KMS-11 (cell line): ENCODE results near the gene TAS1R3.

ENCODE experiments used
- H2AFZ ChIP-seq: fragments of 200-600 bp; sonication (generic); 2 replicates; pipeline ENCODE4 v1.6.1; 2016; ENCODE audit warnings: antibody characterized with exemption, mixed run types, low read depth
- H3K27ac ChIP-seq: fragments of 200-600 bp; sonication (generic); 2 replicates; pipeline ENCODE4 v1.6.1; 2016; ENCODE audit warnings: mild to moderate bottlenecking, mixed run types
- H3K27me3 ChIP-seq: fragments of 200-600 bp; sonication (generic); 2 replicates; pipeline ENCODE4 v1.6.1; 2017; ENCODE audit warnings: mild to moderate bottlenecking, low read depth, mixed run types, moderate library complexity; ENCODE audit not compliant: insufficient read depth
- H3K36me3 ChIP-seq: fragments of 200-600 bp; sonication (generic); 2 replicates; pipeline ENCODE4 v1.6.1; 2017; ENCODE audit warnings: mild to moderate bottlenecking, mixed run types; ENCODE audit not compliant: insufficient read depth
- H3K4me1 ChIP-seq: fragments of 200-600 bp; sonication (generic); 2 replicates; pipeline ENCODE4 v1.6.1; 2016; ENCODE audit warnings: mild to moderate bottlenecking, low read depth, mixed run types; ENCODE audit not compliant: poor library complexity, severe bottlenecking
- H3K4me2 ChIP-seq: fragments of 200-600 bp; sonication (generic); 2 replicates; pipeline ENCODE4 v1.7.0; 2016; ENCODE audit warnings: mild to moderate bottlenecking, mixed run types
- H3K4me3 ChIP-seq: fragments of 200-600 bp; sonication (generic); IDR thresholded peaks from 2 replicates; pipeline ENCODE4 v1.6.1; 2017; ENCODE audit warnings: low read depth, low read length, mixed read lengths; ENCODE audit not compliant: insufficient read depth
- H3K79me2 ChIP-seq: fragments of 200-600 bp; sonication (generic); 2 replicates; pipeline ENCODE4 v1.6.1; 2016; ENCODE audit warnings: low read depth, mixed run types; ENCODE audit not compliant: insufficient read depth
- H3K9ac ChIP-seq: fragments of 200-600 bp; sonication (generic); 2 replicates; pipeline ENCODE4 v1.6.1; 2016; ENCODE audit warnings: mild to moderate bottlenecking, mixed run types
- H4K20me1 ChIP-seq: fragments of 200-600 bp; sonication (generic); 2 replicates; pipeline ENCODE4 v1.6.1; 2016; ENCODE audit warnings: mild to moderate bottlenecking, mixed run types; ENCODE audit not compliant: insufficient read depth
- TF ChIP-seq, protein P1 (sequence below): fragments of 200-600 bp; sonication (generic); conservative IDR thresholded peaks from 2 replicates; pipeline ENCODE4 v1.6.1; 2017; ENCODE audit warnings: low read depth, mild to moderate bottlenecking, antibody characterized with exemption, low read length, moderate library complexity, mixed read lengths

TAS1R3 gene

DNA sequence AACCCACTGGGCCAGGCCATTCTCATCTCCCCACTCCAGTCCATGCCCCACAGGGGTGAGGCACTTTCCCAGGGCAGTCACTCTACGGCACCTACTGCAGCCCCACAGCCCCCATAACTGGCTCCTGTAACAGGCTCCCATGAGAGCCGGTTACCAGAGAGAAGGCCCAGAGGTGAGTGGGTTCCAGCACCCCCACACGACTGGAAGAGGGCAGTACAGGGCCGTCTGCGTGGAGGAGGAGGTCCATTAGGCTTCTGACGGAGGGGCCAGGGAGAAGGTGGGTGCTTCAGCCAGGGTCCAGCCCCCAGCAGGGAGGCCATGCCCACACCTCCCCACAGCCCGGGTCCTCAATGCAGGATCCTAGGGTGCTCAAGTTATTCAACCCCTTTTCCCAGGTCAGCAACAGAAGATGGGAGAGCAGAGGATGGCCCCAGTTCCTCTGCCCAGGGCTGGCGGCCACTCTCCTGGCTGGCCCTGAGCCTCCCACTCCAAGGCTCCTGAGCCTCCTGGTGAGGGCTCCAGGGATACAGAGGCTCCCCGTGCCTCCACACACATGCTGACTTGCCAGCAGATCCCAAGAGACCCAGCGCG is 24.9 kb upstream of the TAS1R3 start:
- Histone ChIP-seq H3K27ac (peak overlapping the region; percentile 77), H4K20me1 (no peaks in the 10 kb centered on the region), H3K4me1 (peaks cover 17% of the 10 kb centered on the region), H3K4me2 (peak overlapping the region; percentile 78), H3K27me3 (no peaks in the 10 kb centered on the region), H3K36me3 (no peaks in the 10 kb centered on the region), H2AFZ (peak overlapping the region; percentile 42; the same call in 1 of the 2 replicates), H3K4me3 (peak overlapping the region; percentile 69), H3K79me2 (peaks cover 35% of the 10 kb centered on the region), H3K9ac (peak overlapping the region; percentile 59)
- TF ChIP-seq, protein P1, sequence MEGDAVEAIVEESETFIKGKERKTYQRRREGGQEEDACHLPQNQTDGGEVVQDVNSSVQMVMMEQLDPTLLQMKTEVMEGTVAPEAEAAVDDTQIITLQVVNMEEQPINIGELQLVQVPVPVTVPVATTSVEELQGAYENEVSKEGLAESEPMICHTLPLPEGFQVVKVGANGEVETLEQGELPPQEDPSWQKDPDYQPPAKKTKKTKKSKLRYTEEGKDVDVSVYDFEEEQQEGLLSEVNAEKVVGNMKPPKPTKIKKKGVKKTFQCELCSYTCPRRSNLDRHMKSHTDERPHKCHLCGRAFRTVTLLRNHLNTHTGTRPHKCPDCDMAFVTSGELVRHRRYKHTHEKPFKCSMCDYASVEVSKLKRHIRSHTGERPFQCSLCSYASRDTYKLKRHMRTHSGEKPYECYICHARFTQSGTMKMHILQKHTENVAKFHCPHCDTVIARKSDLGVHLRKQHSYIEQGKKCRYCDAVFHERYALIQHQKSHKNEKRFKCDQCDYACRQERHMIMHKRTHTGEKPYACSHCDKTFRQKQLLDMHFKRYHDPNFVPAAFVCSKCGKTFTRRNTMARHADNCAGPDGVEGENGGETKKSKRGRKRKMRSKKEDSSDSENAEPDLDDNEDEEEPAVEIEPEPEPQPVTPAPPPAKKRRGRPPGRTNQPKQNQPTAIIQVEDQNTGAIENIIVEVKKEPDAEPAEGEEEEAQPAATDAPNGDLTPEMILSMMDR = 0 out of 2 replicates have a peak, but pooled peaks have one; percentile 14

DNA sequence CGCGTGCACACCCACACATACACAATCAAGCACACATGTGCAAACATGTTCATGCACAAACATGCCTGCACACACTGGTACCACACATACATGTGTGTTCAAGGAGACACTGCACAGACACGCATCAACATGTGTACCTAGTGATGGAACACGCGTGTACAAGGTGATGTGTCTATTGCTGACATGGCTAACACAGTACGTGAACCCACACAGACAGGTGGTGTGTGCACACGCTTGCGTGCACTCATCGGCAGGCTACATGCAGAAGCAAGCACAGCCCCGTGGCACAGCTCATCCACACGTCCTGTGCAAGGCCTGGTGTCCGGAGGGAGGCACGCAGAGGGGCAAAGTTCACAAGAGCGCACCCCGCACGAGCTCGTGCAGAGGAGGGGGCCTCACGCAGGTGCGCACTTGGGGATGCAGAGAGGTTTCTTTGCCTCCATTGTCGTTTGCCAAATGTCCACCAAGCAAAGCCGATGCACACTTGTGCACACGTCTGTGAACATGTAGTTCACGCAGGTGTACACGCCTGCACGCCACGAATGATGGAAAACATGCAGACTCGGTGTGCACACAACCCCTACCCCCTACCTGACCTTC is 24.3 kb upstream of the TAS1R3 start:
- no peaks in the 10 kb centered on the region for H4K20me1 ChIP-seq
- H3K27ac ChIP-seq = peak overlapping the region; percentile 47; the same call in 1 of the 2 replicates
- peaks cover 17% of the 10 kb centered on the region for H3K4me1 ChIP-seq
- peak overlapping the region; percentile 69 for H3K4me3 ChIP-seq
- no peaks in the 10 kb centered on the region for H3K27me3 ChIP-seq
- peaks cover 35% of the 10 kb centered on the region for H3K79me2 ChIP-seq
- TF ChIP-seq, protein P1 = no peak
- H2AFZ ChIP-seq = no peak overlapping the region; the same call in 1 of the 2 replicates
- peak overlapping the region; percentile 78 for H3K4me2 ChIP-seq
- H3K9ac ChIP-seq = peak overlapping the region; percentile 59
- H3K36me3 ChIP-seq = no peaks in the 10 kb centered on the region

DNA sequence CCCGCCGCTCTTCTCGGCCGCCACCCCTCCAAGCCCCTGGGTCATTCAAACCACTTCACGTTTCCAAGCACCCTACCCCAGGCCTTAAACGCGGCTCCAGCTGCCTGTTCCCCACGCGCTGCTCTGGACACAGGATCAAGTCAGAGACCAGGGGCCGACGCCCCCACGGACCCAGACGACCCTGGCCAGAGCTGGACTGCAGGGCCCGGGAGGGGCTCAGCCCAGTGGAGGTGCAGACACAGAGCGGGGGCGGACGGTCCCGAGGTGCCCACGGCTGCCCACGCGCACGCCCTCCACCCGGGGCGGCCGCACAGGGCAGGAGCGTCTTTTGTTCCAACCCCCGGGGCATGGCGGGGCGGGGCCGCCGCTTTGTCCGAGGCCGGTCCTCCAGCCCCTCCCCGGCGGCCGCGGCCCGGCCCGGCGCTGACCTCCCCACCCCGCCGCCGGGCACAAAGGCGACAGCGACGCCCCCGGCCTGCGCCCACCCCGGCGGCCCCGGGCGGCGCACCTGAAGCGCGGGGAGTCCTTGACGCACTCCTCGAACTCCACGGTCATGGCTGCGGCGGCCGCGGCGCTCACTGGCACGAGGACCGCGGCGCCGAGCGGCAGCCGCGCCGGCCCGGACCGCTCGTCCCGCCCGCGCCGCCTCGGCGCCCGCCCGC is 23.7 kb upstream of the TAS1R3 start:
- H3K36me3 ChIP-seq = no peaks in the 10 kb centered on the region
- H3K4me2 ChIP-seq = peak overlapping the region; percentile 78
- H4K20me1 ChIP-seq = no peaks in the 10 kb centered on the region
- H3K9ac ChIP-seq = peak overlapping the region; percentile 59
- peaks cover 17% of the 10 kb centered on the region for H3K4me1 ChIP-seq
- no peaks in the 10 kb centered on the region for H3K27me3 ChIP-seq
- H3K4me3 ChIP-seq = peak overlapping the region; percentile 34
- TF ChIP-seq, protein P1 = no peak
- H3K27ac ChIP-seq = peak overlapping the region; percentile 47
- H3K79me2 ChIP-seq = peaks cover 35% of the 10 kb centered on the region
- H2AFZ ChIP-seq = peak overlapping the region; percentile 30; the same call in 1 of the 2 replicates

DNA sequence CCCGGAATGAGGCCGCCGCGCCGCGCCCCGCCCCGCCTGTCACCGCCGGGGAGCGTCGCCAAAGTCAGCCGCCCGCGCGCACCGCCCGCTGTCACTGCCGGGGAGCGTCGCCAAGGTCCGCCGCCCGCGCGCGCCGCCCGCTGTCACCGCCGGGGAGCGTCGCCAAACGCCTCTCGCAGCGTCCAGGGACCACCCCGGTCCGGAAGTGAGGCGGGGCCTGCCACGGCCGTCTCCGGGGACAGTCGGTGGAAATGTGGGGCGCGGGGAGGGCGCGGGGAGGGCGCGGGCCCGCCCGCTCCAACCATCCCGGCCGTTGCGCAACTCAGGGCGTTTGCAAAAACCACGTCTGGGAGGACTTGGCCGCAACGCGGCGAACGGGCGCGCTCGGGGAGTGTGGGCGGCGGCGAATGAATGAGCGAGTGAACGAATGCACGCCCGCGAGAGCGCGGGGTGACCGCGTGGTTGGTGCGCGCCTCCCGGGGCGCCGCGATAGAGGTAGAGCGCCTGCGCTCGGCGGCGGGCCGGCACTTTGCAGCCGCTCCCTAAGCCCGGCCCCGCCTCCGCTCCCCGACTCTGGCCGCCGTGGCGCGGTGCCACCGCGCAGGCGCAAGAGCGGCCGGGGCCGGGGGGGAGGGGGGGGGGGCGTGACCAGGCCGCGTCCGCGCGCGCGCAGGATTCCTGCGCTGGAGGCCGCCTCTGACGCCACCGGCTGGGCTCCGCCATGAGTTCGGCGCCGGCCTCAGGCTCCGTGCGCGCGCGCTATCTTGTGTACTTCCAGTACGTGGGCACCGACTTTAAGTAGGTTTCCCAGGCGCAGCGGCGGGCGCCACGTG is 22.9 kb upstream of the TAS1R3 start, which contains the start of the genes ACAP3 and PUSL1:
Gene ACAP3 (minus strand): TSS at position 8 of the 833 bp plus-strand sequence. CDS start 115 bp downstream, outside the sequence.
Gene PUSL1 (plus strand): TSS at position 675 of the 833 bp plus-strand sequence. CDS start 47 bp downstream, at position 722.
- peaks cover 35% of the 10 kb centered on the region for H3K79me2 ChIP-seq
- no peaks in the 10 kb centered on the region for H4K20me1 ChIP-seq
- H3K4me2 ChIP-seq = peak within 1 kb of the TSS; percentile 80
- no peaks in the 10 kb centered on the region for H3K36me3 ChIP-seq
- H2AFZ ChIP-seq = peak within 1 kb of the TSS; percentile 79
- TF ChIP-seq, protein P1 = no peak
- H3K4me3 ChIP-seq = peak within 1 kb of the TSS; percentile 69
- peak within 1 kb of the TSS; percentile 89 for H3K9ac ChIP-seq
- H3K27me3 ChIP-seq = no peaks in the 10 kb centered on the region
- peak within 1 kb of the TSS; percentile 87 for H3K27ac ChIP-seq
- peaks cover 17% of the 10 kb centered on the region for H3K4me1 ChIP-seq
